ENCODE data around the gene HEMGN. TPM values are rescaled to one million over a fixed set of nuclear protein-coding genes. Genes with fewer than 3 reads are reported as not detected.

The HEMGN gene
- total and polyA plus RNA-seq, 10 of the 15 experiments (the other 5 are each of a cell fraction or from before 2014, with no cell fraction given) = 0.03 to 0.28 (median 0.09) TPM; not detected in 4

DNA sequence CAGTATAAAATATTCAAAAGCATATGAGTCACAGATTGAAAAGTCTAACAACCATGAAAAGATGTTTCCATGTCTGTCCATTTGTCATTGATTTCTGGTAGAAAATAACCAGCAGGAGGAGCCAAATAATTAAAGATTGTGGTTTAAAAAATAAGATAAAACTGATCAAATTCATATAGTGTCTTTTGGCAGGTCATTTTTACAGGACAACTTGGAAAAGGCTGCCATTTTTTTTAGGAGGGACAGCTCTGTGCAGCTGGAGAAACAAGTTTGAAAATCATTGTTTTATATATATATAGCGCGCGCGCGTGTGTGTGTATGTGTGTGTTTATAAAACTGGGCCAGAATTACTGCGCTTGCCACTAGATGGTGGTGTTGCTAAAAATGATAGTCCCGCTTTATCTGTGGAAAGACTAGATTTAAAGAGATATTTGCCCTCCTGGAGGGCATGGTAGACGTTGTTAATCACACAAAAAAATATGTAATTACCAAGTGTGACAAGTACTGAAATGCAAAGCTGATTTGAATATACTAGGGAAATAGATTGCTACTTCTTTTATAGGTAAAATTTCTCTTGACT lies 14.4 kb downstream of the HEMGN start (continued):
- TF ChIP-seq, protein P1, sequence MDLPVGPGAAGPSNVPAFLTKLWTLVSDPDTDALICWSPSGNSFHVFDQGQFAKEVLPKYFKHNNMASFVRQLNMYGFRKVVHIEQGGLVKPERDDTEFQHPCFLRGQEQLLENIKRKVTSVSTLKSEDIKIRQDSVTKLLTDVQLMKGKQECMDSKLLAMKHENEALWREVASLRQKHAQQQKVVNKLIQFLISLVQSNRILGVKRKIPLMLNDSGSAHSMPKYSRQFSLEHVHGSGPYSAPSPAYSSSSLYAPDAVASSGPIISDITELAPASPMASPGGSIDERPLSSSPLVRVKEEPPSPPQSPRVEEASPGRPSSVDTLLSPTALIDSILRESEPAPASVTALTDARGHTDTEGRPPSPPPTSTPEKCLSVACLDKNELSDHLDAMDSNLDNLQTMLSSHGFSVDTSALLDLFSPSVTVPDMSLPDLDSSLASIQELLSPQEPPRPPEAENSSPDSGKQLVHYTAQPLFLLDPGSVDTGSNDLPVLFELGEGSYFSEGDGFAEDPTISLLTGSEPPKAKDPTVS (IDR thresholded peaks at IDR 0.05; ENCODE audit: low read depth, low read length) = 0 out of 2 replicates have a peak, but pooled peaks have one; percentile 20
- TF ChIP-seq SMARCA5 (IDR thresholded peaks at IDR 0.05) (peak; percentile 70; the same call in 1 of the 2 replicates), DPF2 (IDR thresholded peaks at IDR 0.05) (no peak), MXI1 (IDR thresholded peaks at IDR 0.05; ENCODE audit: low read depth, low read length) (peak; percentile 43; the same call in 1 of the 2 replicates), MTA2 (IDR thresholded peaks at IDR 0.05; ENCODE audit: low read depth) (peak; percentile 33; the same call in 1 of the 2 replicates), NR2C2 (IDR thresholded peaks at IDR 0.05; ENCODE audit: borderline replicate concordance, control insufficient read depth, insufficient read length, low read depth) (no peak), BHLHE40 (IDR thresholded peaks at IDR 0.05; ENCODE audit: borderline replicate concordance in 1 of 2, low read depth in 2 of 2, low read length in 1 of 2) (0 out of 4 replicates have a peak, but pooled peaks of 1 of the 2 experiments have one; percentile 19), POLR2AphosphoS5 (IDR thresholded peaks at IDR 0.05; ENCODE audit: low read length) (no peak), FOXK2 (IDR thresholded peaks at IDR 0.05) (no peak; the same call in 1 of the 2 replicates), TARDBP (IDR thresholded peaks at IDR 0.05; ENCODE audit: borderline replicate concordance) (no peak), KDM1A (IDR thresholded peaks at IDR 0.05; ENCODE audit: borderline replicate concordance) (no peak), ZNF207 (IDR thresholded peaks at IDR 0.05; ENCODE audit: borderline replicate concordance) (peak; percentile 74; the same call in 1 of the 2 replicates), SMAD5 (IDR thresholded peaks at IDR 0.05; ENCODE audit: low read depth) (no peak), BACH1 (IDR thresholded peaks at IDR 0.05; ENCODE audit: borderline replicate concordance) (no peak), CHD4 (IDR thresholded peaks at IDR 0.05) (no peak), SRF (IDR thresholded peaks at IDR 0.05; ENCODE audit: low read depth in 2 of 2, low read length in 2 of 2) (no peak)
- TF ChIP-seq, protein P2, sequence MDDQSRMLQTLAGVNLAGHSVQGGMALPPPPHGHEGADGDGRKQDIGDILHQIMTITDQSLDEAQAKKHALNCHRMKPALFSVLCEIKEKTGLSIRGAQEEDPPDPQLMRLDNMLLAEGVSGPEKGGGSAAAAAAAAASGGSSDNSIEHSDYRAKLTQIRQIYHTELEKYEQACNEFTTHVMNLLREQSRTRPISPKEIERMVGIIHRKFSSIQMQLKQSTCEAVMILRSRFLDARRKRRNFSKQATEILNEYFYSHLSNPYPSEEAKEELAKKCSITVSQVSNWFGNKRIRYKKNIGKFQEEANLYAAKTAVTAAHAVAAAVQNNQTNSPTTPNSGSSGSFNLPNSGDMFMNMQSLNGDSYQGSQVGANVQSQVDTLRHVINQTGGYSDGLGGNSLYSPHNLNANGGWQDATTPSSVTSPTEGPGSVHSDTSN (IDR thresholded peaks at IDR 0.05; ENCODE audit: insufficient replicate concordance, low read depth, low read length) = no peak
- TF ChIP-seq, protein P3, sequence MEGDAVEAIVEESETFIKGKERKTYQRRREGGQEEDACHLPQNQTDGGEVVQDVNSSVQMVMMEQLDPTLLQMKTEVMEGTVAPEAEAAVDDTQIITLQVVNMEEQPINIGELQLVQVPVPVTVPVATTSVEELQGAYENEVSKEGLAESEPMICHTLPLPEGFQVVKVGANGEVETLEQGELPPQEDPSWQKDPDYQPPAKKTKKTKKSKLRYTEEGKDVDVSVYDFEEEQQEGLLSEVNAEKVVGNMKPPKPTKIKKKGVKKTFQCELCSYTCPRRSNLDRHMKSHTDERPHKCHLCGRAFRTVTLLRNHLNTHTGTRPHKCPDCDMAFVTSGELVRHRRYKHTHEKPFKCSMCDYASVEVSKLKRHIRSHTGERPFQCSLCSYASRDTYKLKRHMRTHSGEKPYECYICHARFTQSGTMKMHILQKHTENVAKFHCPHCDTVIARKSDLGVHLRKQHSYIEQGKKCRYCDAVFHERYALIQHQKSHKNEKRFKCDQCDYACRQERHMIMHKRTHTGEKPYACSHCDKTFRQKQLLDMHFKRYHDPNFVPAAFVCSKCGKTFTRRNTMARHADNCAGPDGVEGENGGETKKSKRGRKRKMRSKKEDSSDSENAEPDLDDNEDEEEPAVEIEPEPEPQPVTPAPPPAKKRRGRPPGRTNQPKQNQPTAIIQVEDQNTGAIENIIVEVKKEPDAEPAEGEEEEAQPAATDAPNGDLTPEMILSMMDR (IDR thresholded peaks at IDR 0.05 in 2 of 3, conservative IDR thresholded peaks at IDR 0.05 in 1 of 3; ENCODE audit: control insufficient read depth in 2 of 3, extremely low read depth in 1 of 3, insufficient read depth in 1 of 3, low read depth in 3 of 3, low read length in 3 of 3) = peak; percentile 56 to 69 (median 58); a peak in 5 of 6 replicates
- TF ChIP-seq, protein P4, sequence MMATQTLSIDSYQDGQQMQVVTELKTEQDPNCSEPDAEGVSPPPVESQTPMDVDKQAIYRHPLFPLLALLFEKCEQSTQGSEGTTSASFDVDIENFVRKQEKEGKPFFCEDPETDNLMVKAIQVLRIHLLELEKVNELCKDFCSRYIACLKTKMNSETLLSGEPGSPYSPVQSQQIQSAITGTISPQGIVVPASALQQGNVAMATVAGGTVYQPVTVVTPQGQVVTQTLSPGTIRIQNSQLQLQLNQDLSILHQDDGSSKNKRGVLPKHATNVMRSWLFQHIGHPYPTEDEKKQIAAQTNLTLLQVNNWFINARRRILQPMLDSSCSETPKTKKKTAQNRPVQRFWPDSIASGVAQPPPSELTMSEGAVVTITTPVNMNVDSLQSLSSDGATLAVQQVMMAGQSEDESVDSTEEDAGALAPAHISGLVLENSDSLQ (IDR thresholded peaks at IDR 0.05) = no peak
- TF ChIP-seq, protein P5, sequence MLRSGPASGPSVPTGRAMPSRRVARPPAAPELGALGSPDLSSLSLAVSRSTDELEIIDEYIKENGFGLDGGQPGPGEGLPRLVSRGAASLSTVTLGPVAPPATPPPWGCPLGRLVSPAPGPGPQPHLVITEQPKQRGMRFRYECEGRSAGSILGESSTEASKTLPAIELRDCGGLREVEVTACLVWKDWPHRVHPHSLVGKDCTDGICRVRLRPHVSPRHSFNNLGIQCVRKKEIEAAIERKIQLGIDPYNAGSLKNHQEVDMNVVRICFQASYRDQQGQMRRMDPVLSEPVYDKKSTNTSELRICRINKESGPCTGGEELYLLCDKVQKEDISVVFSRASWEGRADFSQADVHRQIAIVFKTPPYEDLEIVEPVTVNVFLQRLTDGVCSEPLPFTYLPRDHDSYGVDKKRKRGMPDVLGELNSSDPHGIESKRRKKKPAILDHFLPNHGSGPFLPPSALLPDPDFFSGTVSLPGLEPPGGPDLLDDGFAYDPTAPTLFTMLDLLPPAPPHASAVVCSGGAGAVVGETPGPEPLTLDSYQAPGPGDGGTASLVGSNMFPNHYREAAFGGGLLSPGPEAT (IDR thresholded peaks at IDR 0.05; ENCODE audit: low read depth) = peak; percentile 51
- TF ChIP-seq, protein P6, sequence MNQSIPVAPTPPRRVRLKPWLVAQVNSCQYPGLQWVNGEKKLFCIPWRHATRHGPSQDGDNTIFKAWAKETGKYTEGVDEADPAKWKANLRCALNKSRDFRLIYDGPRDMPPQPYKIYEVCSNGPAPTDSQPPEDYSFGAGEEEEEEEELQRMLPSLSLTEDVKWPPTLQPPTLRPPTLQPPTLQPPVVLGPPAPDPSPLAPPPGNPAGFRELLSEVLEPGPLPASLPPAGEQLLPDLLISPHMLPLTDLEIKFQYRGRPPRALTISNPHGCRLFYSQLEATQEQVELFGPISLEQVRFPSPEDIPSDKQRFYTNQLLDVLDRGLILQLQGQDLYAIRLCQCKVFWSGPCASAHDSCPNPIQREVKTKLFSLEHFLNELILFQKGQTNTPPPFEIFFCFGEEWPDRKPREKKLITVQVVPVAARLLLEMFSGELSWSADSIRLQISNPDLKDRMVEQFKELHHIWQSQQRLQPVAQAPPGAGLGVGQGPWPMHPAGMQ (IDR thresholded peaks at IDR 0.05; ENCODE audit: borderline replicate concordance) = no peak

All from GM12878 (cell line).